Gastrocnemius medialis (tissue), 4 donors: Measurements from ENCODE around the gene SAPCD1. TPM values are rescaled to one million over a fixed set of nuclear protein-coding genes. Genes with fewer than 3 reads are reported as not detected.

ENCODE experiments used
- ATAC-seq, 2 donors: fragments of 150-250 bp; one replicate each; pipeline ENCODE4 v1.9.1; 2016
- DNase-seq, 2 donors: peaks; one replicate each; pipeline ENCODE4 v3.0.0-alpha.2; 2019
- H3K27ac ChIP-seq, 4 donors: fragments of 200-600 bp; sonication (generic); 1 replicate in 1 of 4; 2 replicates in 3 of 4; pipeline ENCODE4 v1.5.1; 2016 to 2018; ENCODE audit warnings: mild to moderate bottlenecking in 2 of 4, moderate library complexity in 1 of 4
- H3K27me3 ChIP-seq, 3 donors: fragments of 200-600 bp; sonication (generic) in 2 of 3; 1 replicate in 1 of 3; 2 replicates in 2 of 3; pipeline versions ENCODE4 v1.5.1 to v1.6.0; 2016 to 2019; ENCODE audit warnings: mild to moderate bottlenecking in 1 of 3, moderate library complexity in 1 of 3
- H3K36me3 ChIP-seq, 2 donors: fragments of 200-600 bp; sonication (generic) in 1 of 2; one replicate each; pipeline ENCODE4 v1.5.1; 2017 to 2018
- H3K4me1 ChIP-seq, 2 donors: fragments of 200-600 bp; sonication (generic) in 1 of 2; one replicate each; pipeline ENCODE4 v1.5.1; 2016 to 2017; ENCODE audit warnings: mild to moderate bottlenecking in 2 of 2
- H3K4me3 ChIP-seq, 4 donors: fragments of 200-600 bp; sonication (generic) in 3 of 4; 1 replicate in 1 of 4; 2 replicates in 3 of 4; pipeline ENCODE4 v1.5.1; 2016 to 2019; ENCODE audit warnings: mild to moderate bottlenecking in 2 of 4
- H3K9me3 ChIP-seq, 3 donors: fragments of 200-600 bp; sonication (generic) in 2 of 3; 1 replicate in 1 of 3; 2 replicates in 2 of 3; pipeline ENCODE4 v1.5.1; 2016 to 2019
- POLR2A ChIP-seq, 2 donors: fragments of 450-650 bp; IDR thresholded peaks; one replicate each; pipeline ENCODE4 v1.6.1; 2017; ENCODE audit warnings: antibody characterized with exemption in 2 of 2, mild to moderate bottlenecking in 2 of 2, moderate library complexity in 2 of 2
- in situ Hi-C, 4 donors: fragments of 200-750 bp; cut with MboI; loops; one replicate each; pipeline versions ENCODE4 v1.15.0 to v1.8.0; 2017; ENCODE audit warnings: low sequenced_read_pairs in 4 of 4
- intact Hi-C: fragments of 100-400 bp; cut with DNase I; formaldehyde crosslinking; loops from one replicate; pipeline ENCODE4 v1.15.1; 2023; ENCODE audit warnings: low total_unique reads
- total RNA-seq, 4 donors: library from RNA; depleted of rRNA; stranded (reverse); fragments of >200 nt; gene quantifications; one replicate each; pipeline versions ENCODE4 v1.1.0 to v1.2.3, GENCODE V29; 2016
- TF ChIP-seq, protein P1 (sequence below), 5 experiments: fragments of 450-650 bp in 3 of 5; fragments of 200-600 bp in 2 of 5; sonication (generic) in 2 of 5; IDR thresholded peaks in 4 of 5; conservative IDR thresholded peaks in 1 of 5; 1 replicate in 4 of 5; 2 replicates in 1 of 5; pipeline ENCODE4 v1.5.1; 2016 to 2019; ENCODE audit warnings: antibody characterized with exemption in 5 of 5, mild to moderate bottlenecking in 3 of 5, moderate library complexity in 3 of 5

SAPCD1 gene
- total RNA-seq, 4 donors from 2014 or later, result not detected

GRCh38 chr6:31736768-31737314 lies 25.6 kb upstream of the SAPCD1 start:
- peaks cover 0 to 9% (median 5%) of the 10 kb centered on the region in 3 donors for H3K27me3 ChIP-seq
- H3K4me3 ChIP-seq, result peak overlapping the region; percentile 53 to 64 (median 60)
- peaks cover 17 to 26% of the 10 kb centered on the region in 2 donors for H3K4me1 ChIP-seq
- H3K36me3 ChIP-seq, result peaks cover 0 to 15% of the 10 kb centered on the region in 2 donors
- no peaks in the 10 kb centered on the region for H3K9me3 ChIP-seq
- DNase-seq (no peak), ATAC-seq (no peak)
- intact Hi-C loops, result loop anchor here (10.0 kb wide), 1 partner anchor 238 kb away; the partner anchor contains the start of gene DXO
- in situ Hi-C loops, result no loop called here
- peak overlapping the region; percentile 79 to 85 (median 82) for H3K27ac ChIP-seq
- no peak for TF ChIP-seq POLR2A (IDR thresholded peaks at IDR 0.05)
- TF ChIP-seq, protein P1, sequence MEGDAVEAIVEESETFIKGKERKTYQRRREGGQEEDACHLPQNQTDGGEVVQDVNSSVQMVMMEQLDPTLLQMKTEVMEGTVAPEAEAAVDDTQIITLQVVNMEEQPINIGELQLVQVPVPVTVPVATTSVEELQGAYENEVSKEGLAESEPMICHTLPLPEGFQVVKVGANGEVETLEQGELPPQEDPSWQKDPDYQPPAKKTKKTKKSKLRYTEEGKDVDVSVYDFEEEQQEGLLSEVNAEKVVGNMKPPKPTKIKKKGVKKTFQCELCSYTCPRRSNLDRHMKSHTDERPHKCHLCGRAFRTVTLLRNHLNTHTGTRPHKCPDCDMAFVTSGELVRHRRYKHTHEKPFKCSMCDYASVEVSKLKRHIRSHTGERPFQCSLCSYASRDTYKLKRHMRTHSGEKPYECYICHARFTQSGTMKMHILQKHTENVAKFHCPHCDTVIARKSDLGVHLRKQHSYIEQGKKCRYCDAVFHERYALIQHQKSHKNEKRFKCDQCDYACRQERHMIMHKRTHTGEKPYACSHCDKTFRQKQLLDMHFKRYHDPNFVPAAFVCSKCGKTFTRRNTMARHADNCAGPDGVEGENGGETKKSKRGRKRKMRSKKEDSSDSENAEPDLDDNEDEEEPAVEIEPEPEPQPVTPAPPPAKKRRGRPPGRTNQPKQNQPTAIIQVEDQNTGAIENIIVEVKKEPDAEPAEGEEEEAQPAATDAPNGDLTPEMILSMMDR (IDR thresholded peaks at IDR 0.05 in 4 of 5, conservative IDR thresholded peaks at IDR 0.05 in 1 of 5), result no peak

DNA sequence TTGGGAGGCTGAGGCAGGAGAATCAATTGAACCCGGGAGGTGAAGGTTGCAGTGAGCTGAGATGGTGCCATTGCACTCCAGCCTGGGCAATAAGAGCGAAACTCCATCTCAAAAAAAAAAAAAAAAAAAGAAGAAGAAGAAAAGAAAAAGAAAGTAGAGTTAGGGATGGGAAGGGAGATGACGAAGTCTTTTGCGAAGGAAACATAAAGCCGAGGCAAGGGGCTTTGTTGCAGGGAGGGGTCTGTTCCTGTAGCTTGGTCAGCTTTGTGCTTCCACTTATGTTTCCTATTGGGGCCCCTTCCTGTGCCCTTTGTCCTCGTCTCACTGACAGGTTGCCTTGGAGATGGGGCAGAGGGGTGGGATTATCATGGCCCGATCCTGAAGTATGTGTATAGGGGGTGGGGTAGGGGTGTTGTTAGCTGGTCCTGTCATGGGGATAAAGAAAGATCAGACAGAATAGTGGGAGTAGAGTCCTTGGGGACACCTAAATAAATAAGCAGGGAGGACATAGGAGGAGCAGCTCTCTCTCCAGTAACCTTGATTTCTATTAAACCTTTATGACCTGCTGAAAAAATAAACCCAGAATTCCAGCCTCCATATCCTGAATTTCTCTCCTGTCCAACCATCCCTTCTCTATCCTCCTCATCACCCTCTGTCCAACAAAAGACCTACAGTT lies 25.0 kb upstream of the SAPCD1 start:
- Histone ChIP-seq H3K36me3 (peaks cover 0 to 14% of the 10 kb centered on the region in 2 donors), H3K4me1 (peaks cover 17 to 26% of the 10 kb centered on the region in 2 donors), H3K27me3 (peaks cover 0 to 9% (median 5%) of the 10 kb centered on the region in 3 donors), H3K27ac (peak overlapping the region; percentile 79 to 85 (median 82)), H3K9me3 (no peaks in the 10 kb centered on the region), H3K4me3 (no peak overlapping the region)
- ATAC-seq (no peak), DNase-seq (no peak)
- in situ Hi-C loops (no loop called here), intact Hi-C loops (loop anchor here (10.0 kb wide), 1 partner anchor 237 kb away; the partner anchor contains the start of gene DXO)
- TF ChIP-seq, protein P1 (IDR thresholded peaks at IDR 0.05 in 4 of 5, conservative IDR thresholded peaks at IDR 0.05 in 1 of 5), result no peak
- TF ChIP-seq POLR2A (IDR thresholded peaks at IDR 0.05), result no peak

DNA sequence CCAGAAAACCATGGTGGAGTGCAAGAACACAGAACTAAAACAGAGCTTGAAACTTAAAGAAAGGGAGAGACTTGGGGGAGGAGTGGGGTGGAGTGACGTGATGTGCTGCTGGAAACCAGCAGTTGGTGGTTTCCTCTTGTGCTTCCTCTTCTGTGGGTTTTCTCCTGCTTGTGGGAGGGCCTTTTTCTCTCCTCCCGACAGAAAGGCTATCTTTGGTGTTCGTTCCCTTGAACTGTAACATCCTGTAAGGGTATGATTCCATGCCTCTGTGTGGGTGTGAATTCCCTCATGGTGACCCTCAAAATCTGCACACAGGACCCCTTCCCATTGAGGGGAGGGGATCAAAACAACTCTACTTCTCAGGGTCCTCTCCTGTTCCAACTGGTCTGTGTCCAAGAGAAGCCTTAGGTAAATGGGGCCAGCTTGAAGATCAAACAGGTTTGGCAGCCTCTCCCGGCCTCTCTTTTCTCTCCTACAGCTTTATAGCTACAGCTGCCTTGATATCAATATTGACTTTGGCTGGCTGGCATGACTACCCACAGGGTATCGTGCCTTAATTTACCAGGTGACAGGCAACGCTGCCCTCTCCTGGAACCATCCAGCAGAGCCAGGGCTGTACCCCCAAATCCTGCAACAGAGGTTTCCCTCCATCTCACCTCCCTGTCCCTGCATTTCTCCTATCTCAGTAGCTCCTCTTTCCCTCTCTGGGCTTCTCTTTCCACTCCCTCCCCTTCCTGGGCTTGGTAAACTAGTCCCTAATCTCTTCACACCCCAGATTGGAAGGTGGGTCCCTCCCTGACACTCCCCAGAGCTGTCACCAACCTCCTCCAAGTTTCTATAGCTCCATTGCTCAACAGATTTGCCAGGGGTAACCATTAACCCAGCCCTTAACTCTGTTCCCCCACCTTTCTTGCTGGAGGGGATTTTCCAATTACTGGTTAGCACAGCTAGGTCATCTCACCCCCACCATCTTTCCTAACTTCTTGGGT lies 24.2 kb upstream of the SAPCD1 start:
- no peak overlapping the region for H3K4me3 ChIP-seq

More for the DNA sequence above, 24.2 kb upstream of the SAPCD1 start:
- H3K27me3 ChIP-seq, result peaks cover 0 to 9% (median 5%) of the 10 kb centered on the region in 3 donors
- ATAC-seq, result no peak
- no peaks in the 10 kb centered on the region for H3K9me3 ChIP-seq
- peaks cover 0 to 5% of the 10 kb centered on the region in 2 donors for H3K36me3 ChIP-seq
- in situ Hi-C loops, result no loop called here
- H3K27ac ChIP-seq, result peak overlapping the region in 3 of 4 donors; percentile 8 to 79 (median 62)
- TF ChIP-seq, protein P1 (IDR thresholded peaks at IDR 0.05 in 4 of 5, conservative IDR thresholded peaks at IDR 0.05 in 1 of 5), result no peak
- TF ChIP-seq POLR2A (IDR thresholded peaks at IDR 0.05), result peak; percentile 26 to 36
- no peak for DNase-seq
- intact Hi-C loops, result loop anchor here (2.0 to 10.0 kb wide), 2 partner anchors 35 to 237 kb away; partner anchors contain the start of genes ABHD16A and DXO
- peaks cover 17 to 26% of the 10 kb centered on the region in 2 donors for H3K4me1 ChIP-seq
